HFFc6 (cell line): ENCODE measurements around the gene SLC45A3. TPM values are rescaled to one million over a fixed set of nuclear protein-coding genes. Genes with fewer than 3 reads are reported as not detected.
A peak's percentile ranks its signal among the peaks of the same experiment; 100 is the strongest.
"Not testable (repeated sequence)": the region's sequence is repeated elsewhere in the genome, so short reads cannot be mapped to it uniquely, and the experiment has no call there.

Source experiments
- DNase-seq: peaks from one replicate; pipeline ENCODE4 v3.0.0-alpha.2; 2018
- H3K27ac Mint-ChIP-seq: 2 replicates; pipeline ENCODE4 v1.8.0; 2020; ENCODE audit warnings: mild to moderate bottlenecking, mixed read lengths
- H3K27me3 Mint-ChIP-seq: 2 replicates; pipeline ENCODE4 v1.8.0; 2021; ENCODE audit warnings: mild to moderate bottlenecking, moderate library complexity, mixed read lengths; ENCODE audit not compliant: insufficient read depth
- H3K36me3 Mint-ChIP-seq: 2 replicates; pipeline ENCODE4 v1.8.0; 2021; ENCODE audit warnings: low read depth, mixed read lengths
- H3K4me1 Mint-ChIP-seq: 2 replicates; pipeline ENCODE4 v1.8.0; 2020; ENCODE audit warnings: low read depth, mixed read lengths
- H3K4me3 Mint-ChIP-seq: 2 replicates; pipeline ENCODE4 v1.8.0; 2020; ENCODE audit warnings: mild to moderate bottlenecking, moderate library complexity, mixed read lengths
- H3K9me3 Mint-ChIP-seq: 2 replicates; pipeline ENCODE4 v1.8.0; 2020; ENCODE audit warnings: mild to moderate bottlenecking, mixed read lengths
- CTCF ChIP-seq: fragments of 200-600 bp; sonication (generic); IDR thresholded peaks from 2 replicates; pipeline ENCODE4 v1.5.0; 2021; ENCODE audit warnings: antibody characterized with exemption, mild to moderate bottlenecking
- total RNA-seq, 6 experiments: library from RNA; stranded (reverse); fragmentation: NEBNext Ultra II Directional; extraction: Animal tissue kit (Norgen Biotek cat#: 25700); gene quantifications; 2 replicates in 1 of 6; 3 replicates in 5 of 6; pipeline ENCODE4 v1.2.3, GENCODE V29; 2021

SLC45A3 gene
- total RNA-seq, 6 experiments from 2014 or later = 1.1 to 2.4 (median 1.4) TPM

- no peak for TF ChIP-seq CTCF
- DNase-seq = no peak
- no peaks in the 10 kb centered on the region for H3K4me1 Mint-ChIP-seq
- peaks cover 14% of the 10 kb centered on the region for H3K27me3 Mint-ChIP-seq
- no peaks in the 10 kb centered on the region for H3K9me3 Mint-ChIP-seq
- no peaks in the 10 kb centered on the region for H3K36me3 Mint-ChIP-seq
- H3K4me3 Mint-ChIP-seq = no peak overlapping the region
- H3K27ac Mint-ChIP-seq = no peak overlapping the region
Observed at GRCh38 chr1:205642679-205643307, 37.5 kb downstream of the SLC45A3 start.

- Mint-ChIP-seq H3K4me1 (peaks cover 6% of the 10 kb centered on the region; the same call in 1 of the 2 replicates), H3K36me3 (no peaks in the 10 kb centered on the region), H3K27ac (no peak overlapping the region), H3K4me3 (no peak overlapping the region), H3K9me3 (no peaks in the 10 kb centered on the region), H3K27me3 (peaks cover 13% of the 10 kb centered on the region)
- no peak for TF ChIP-seq CTCF
- no peak for DNase-seq
Observed at GRCh38 chr1:205639567-205639966, 40.7 kb downstream of the SLC45A3 start.

- no peak for DNase-seq
- TF ChIP-seq CTCF = no peak
- Mint-ChIP-seq H3K9me3 (no peaks in the 10 kb centered on the region), H3K27ac (no peak overlapping the region), H3K4me1 (peaks cover 15% of the 10 kb centered on the region), H3K4me3 (no peak overlapping the region), H3K36me3 (no peaks in the 10 kb centered on the region), H3K27me3 (peaks cover 13% of the 10 kb centered on the region)
Observed at GRCh38 chr1:205637854-205638468, 42.3 kb downstream of the SLC45A3 start.

GRCh38 chr1:205636732-205637131, 43.6 kb downstream of the SLC45A3 start:
- DNase-seq = no peak
- Mint-ChIP-seq H3K4me3 (no peak overlapping the region), H3K9me3 (no peaks in the 10 kb centered on the region), H3K27me3 (peaks cover 13% of the 10 kb centered on the region), H3K36me3 (no peaks in the 10 kb centered on the region), H3K4me1 (peaks cover 23% of the 10 kb centered on the region), H3K27ac (no peak overlapping the region)
- TF ChIP-seq CTCF = no peak

- Mint-ChIP-seq H3K27me3 (peaks cover 10% of the 10 kb centered on the region), H3K4me1 (peaks cover 23% of the 10 kb centered on the region)
- DNase-seq, H3K27ac Mint-ChIP-seq, H3K9me3 Mint-ChIP-seq, H3K36me3 Mint-ChIP-seq, H3K4me3 Mint-ChIP-seq: not testable (repeated sequence)
Observed at GRCh38 chr1:205636138-205636530, 44.2 kb downstream of the SLC45A3 start.

- Mint-ChIP-seq H3K36me3 (no peaks in the 10 kb centered on the region; the same call in 1 of the 2 replicates), H3K4me1 (peaks cover 37% of the 10 kb centered on the region), H3K9me3 (no peaks in the 10 kb centered on the region), H3K27ac (peak overlapping the region; percentile 57; the same call in 1 of the 2 replicates), H3K4me3 (peak overlapping the region; percentile 36; the same call in 1 of the 2 replicates), H3K27me3 (peaks cover 4% of the 10 kb centered on the region)
- DNase-seq = peak; percentile 51
- TF ChIP-seq CTCF = no peak
Observed at GRCh38 chr1:205633421-205633976, 46.8 kb downstream of the SLC45A3 start.
